Muscle of leg (tissue), 11 donors: ENCODE measurements around the gene ATP6V1F. TPM values are rescaled to one million over a fixed set of nuclear protein-coding genes. Genes with fewer than 3 reads are reported as not detected.

Source experiments
- DNase-seq: peaks from one replicate; pipeline ENCODE4 v3.0.0; 2013
- H3K27ac ChIP-seq: one replicate; pipeline ENCODE4 v1.5.1; 2013; ENCODE audit warnings: mild to moderate bottlenecking, low read length, control low read depth
- H3K27me3 ChIP-seq: one replicate; pipeline ENCODE4 v1.6.1; 2013; ENCODE audit warnings: low read length; ENCODE audit not compliant: control insufficient read depth, insufficient read depth
- H3K36me3 ChIP-seq: one replicate; pipeline ENCODE4 v1.6.1; 2013; ENCODE audit warnings: low read length; ENCODE audit not compliant: control insufficient read depth, insufficient read depth
- H3K4me1 ChIP-seq: one replicate; pipeline ENCODE4 v1.6.1; 2013; ENCODE audit warnings: low read length; ENCODE audit not compliant: control insufficient read depth, insufficient read depth
- H3K4me3 ChIP-seq: one replicate; pipeline ENCODE4 v1.5.1; 2013; ENCODE audit warnings: low read length, control low read depth
- H3K9me3 ChIP-seq: replicated peaks from 2 replicates; pipeline ENCODE4 v1.6.1; 2013; ENCODE audit warnings: low read depth, low read length; ENCODE audit not compliant: control insufficient read depth
- WGBS: methylation state at CpG from one replicate; pipeline ENCODE4 v1.1.5; 2013; ENCODE audit warnings: missing lambda C conversion rate; ENCODE audit not compliant: insufficient coverage; 5-methylcytosine and 5-hydroxymethylcytosine counted together
- polyA plus RNA-seq, 8 donors: library from polyadenylated mRNA; unstranded; fragments of 120-200 nt; gene quantifications; one replicate each; pipeline versions ENCODE4 v1.2.1 to v1.2.3, GENCODE V29; 2013; ENCODE audit warnings: inconsistent platforms in 1 of 8, low replicate concordance in 1 of 8; ENCODE audit not compliant: insufficient read length in 8 of 8, insufficient read depth in 1 of 8
- total RNA-seq: library from RNA; stranded (reverse); fragments of 120-200 nt; gene quantifications from one replicate; pipeline ENCODE4 v1.2.4, GENCODE V29; 2013

Gene ATP6V1F
- total and polyA plus RNA-seq, 9 donors: 93.5 to 141 (median 123) TPM

DNA sequence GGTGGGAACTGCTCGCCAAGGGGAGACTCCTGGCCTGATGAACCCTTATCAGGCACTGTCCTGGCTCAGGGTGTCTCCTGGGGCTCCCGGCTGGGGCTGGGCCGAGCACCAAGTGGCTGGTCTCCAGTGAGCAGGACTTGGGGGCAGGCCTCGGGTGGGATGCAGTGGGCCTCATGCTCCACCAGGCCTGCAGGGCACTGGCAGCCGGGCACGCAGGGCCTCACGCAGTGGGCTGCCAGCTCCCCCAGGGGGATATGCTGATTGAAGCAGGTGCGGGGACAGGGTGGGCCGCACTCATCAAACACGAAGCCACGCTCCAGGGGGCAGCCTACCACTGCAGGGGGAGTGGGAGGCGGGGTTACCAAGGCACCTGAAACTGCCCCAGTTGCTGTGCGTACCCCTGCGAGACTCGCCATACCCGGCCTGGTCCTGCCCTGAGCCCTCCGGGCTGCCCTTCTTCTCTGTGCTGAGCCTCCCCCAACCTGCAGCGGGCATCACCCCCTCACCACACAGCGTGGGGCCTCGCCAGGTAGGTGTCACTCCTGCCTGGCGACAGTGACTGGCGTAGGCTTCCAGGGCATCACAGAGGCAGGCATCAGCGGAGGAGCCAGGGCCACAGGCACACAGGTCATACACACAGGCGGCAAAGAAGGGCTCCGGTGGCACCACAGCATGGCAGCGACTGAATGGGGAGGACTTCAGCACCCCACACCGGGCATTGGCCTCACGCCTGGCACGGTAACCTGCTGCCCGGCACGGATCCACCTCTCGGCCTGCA, 14.5 kb downstream of the ATP6V1F start:
- H3K4me3 ChIP-seq: no peak overlapping the region
- WGBS: 89% methylated on average over 28 of the region's 32 CpGs

DNA sequence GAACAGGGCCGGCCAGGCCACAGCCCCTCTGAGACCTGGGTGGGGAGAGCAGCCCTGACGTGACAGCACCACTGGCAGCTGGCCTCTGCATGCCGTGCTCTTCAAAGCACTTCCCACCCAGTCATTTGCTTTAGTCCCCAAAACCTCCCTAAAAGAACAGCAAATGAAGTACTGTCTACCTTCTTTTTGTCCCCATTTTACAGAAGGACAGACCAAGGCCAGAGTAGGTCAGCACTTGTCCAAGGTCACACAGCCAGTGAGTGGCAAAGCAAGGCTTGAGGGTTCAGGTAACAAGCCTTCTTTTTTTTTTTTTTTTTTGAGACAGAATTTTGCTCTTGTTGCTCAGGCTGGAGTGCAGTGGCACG, 15.1 kb downstream of the ATP6V1F start:
- no peaks in the 10 kb centered on the region for H3K27me3 ChIP-seq
- no peaks in the 10 kb centered on the region for H3K36me3 ChIP-seq
- H3K27ac ChIP-seq: no peak overlapping the region
- H3K9me3 ChIP-seq: no peaks in the 10 kb centered on the region
- WGBS: 67% methylated on average over 3 of the region's 4 CpGs
- no peak overlapping the region for H3K4me3 ChIP-seq
- DNase-seq: no peak
- peaks cover 25% of the 10 kb centered on the region for H3K4me1 ChIP-seq

More for the DNA sequence above, 14.5 kb downstream of the ATP6V1F start:
- H3K27me3 ChIP-seq: peaks cover 4% of the 10 kb centered on the region
- DNase-seq: no peak
- peaks cover 25% of the 10 kb centered on the region for H3K4me1 ChIP-seq
- H3K27ac ChIP-seq: no peak overlapping the region
- no peaks in the 10 kb centered on the region for H3K36me3 ChIP-seq
- H3K9me3 ChIP-seq: no peaks in the 10 kb centered on the region

DNA sequence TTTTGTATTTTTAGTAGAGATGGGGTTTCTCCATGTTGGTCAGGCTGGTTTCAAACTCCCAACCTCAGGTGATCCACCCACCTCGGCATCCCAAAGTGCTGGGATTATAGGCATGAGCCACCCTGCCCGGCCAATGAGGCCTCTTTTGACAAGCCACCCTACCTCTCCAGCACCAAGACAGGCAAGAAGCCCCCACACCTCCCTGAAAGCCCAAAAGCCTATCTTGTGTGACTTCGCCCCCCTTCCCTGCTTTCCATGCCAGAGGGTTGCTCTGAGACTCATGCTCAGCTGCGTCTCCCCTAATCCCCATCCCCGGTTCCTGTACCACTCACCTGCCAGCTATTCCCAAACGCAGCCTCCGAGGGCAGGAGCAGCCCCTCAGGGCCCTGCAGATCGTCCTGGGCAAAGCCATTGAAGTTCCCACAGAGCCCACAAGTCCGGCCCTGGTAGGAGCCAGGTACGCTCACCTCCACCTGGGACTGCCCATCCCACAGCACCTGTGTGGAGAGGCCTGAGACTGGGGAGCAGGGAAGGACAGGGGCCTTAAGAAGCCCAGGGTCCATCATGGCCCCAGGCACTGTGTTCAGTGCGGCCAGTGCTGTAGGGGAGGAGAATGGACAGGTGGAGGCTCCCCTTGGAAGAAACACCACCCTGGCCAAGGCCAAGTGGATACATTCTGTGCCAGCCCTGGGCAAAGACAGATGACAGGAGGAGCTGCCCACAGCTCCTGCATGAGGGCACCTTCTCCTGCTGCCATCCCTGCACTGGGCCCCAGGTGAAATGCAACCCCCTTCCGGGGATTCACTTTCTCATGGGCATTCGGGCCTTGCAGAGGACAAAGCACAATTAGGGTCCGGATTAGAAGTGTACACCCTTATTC, 15.8 kb downstream of the ATP6V1F start:
- Histone ChIP-seq H3K4me1 (peaks cover 21% of the 10 kb centered on the region), H3K36me3 (no peaks in the 10 kb centered on the region), H3K4me3 (no peak overlapping the region), H3K9me3 (no peaks in the 10 kb centered on the region), H3K27ac (no peak overlapping the region), H3K27me3 (no peaks in the 10 kb centered on the region)
- DNase-seq: no peak
- 73% methylated on average over 9 of the region's 14 CpGs for WGBS

DNA sequence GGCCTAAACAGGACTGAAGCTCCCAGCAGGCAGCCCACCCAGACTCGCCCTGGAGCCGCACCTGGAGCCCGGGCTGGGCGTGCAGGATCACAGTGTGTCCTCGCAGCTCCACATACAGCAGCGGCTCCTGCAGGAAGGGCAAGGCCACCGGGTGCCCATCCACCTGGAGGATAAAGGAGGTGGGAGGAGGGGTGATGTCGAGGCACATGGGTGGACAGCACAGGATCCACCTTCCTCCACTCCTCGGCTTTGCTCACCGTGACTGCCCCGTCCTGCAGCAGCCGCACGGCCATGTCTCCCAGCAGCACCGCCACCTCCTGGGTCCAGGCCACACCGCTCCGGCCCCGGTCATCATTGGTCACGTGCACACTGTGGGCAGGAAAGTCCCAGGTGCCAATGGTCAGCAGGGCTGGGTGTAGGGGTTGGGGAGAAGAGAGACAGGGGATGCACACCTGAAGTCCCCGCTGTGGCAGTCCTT, 16.8 kb downstream of the ATP6V1F start:
- WGBS: 87% methylated on average over 7 of the region's 19 CpGs
- no peaks in the 10 kb centered on the region for H3K27me3 ChIP-seq

DNA sequence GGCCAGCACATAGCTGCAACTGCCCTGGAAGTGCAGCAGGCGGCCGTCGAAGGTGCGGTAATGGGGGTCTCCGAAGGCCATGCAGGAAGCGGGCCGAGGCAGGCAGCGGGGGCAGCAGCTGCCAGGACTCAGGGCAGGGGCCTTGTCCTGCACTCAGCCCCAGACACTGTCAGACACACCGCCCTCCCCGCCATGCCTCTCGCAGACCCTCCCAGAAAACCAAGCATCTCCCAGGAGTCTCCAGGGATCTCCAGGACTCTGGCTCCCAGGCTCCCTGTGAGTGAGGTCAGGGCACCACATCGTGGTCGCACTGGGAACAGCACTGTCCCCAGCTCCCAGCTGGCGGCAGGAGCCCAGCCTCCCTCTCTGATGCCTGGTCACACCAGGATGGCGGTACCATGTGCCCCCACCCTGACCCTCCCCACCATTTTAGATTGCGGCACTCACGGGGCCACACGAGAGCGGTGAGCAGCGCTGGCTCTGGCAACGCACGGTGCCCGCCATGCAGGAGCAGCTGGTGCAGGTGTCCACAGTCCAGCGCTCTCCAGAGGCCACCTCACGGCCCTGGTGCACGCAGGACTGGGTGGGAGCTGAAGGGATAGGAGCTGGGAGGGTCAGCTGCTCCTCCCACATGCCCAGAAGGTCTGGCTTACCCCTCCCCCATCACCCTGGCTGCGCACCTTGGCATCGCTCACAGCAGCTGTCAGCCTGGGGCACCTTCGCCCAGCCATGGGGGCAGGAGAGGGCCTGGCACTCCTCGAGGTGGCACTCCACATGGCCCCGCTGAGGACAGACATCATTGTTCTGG, 17.5 kb downstream of the ATP6V1F start:
- Histone ChIP-seq H3K27ac (no peak overlapping the region), H3K4me1 (peaks cover 20% of the 10 kb centered on the region), H3K9me3 (no peaks in the 10 kb centered on the region), H3K27me3 (no peaks in the 10 kb centered on the region), H3K36me3 (no peaks in the 10 kb centered on the region), H3K4me3 (no peak overlapping the region)
- 40% methylated on average over 27 of the region's 31 CpGs for WGBS
- DNase-seq: peak; percentile 74

More for the DNA sequence above, 16.8 kb downstream of the ATP6V1F start:
- Histone ChIP-seq H3K4me3 (no peak overlapping the region), H3K36me3 (no peaks in the 10 kb centered on the region), H3K27ac (no peak overlapping the region), H3K9me3 (no peaks in the 10 kb centered on the region), H3K4me1 (peaks cover 20% of the 10 kb centered on the region)
- no peak for DNase-seq

DNA sequence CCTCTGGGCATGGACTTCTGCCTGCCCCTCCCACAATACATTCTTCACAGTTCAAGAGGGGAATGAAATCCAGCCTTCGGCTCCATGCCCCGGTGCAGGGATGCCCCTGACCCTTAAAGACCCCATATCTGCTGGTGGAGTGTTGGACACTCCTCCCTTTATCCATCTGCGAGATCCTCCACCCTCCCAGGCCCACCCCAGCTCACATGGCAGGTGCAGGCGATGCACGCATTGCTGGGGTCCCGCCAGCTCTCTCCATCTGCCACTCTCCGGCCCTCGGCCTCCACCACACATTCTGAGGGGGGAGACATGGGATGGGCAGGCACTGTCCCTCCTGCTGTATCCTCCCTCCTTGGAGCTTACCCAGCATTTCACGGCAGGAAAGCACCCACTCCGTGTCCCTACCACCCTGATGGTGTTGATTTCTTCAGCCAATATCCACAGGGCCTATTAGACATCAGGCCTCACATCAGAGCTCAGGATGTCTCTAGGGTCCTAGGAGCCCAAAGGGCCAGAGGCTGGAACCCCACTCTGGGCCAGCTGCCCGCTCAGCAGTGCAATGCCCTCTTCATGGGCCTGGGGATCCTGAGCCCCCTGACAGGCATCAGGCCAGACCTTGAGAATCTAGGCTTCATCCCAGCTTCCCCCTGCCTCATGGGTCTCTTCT, 18.3 kb downstream of the ATP6V1F start:
- no peaks in the 10 kb centered on the region for H3K9me3 ChIP-seq
- no peak for DNase-seq
- 75% methylated on average over 4 of the region's 11 CpGs for WGBS

DNA sequence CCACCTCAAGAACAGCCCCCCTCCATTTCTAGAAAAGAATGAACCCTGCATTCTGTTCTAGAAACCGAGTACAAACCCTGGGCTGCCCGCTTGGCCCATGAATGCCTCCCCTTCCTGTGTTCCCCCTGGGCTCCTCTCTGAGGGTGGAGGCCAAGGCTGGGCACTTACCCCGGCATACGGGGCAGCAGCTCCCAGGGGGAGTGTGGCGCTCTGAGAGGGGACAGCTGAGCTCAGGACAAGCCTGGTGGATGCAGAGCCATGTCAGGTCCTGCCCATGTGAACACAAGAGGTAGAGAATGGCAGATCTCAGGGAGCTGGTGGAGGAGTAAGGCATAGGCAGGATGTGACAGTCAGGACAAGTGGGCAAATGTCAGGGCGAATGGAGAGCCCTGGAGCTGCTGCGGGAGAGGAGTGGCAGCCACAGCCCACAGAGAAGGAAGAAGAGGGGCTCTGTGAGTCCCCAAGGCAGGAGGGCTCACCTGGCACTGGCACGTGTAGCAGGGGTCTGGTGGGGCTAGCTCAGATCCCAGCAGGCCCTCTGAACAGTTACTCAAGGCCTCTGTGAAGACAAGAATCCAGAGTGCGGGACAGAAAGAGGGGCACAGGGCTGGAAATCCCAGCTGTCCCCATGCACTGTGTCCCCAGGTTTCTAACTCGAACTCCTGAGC, 18.9 kb downstream of the ATP6V1F start:
- no peak for DNase-seq
- no peak overlapping the region for H3K4me3 ChIP-seq
- no peaks in the 10 kb centered on the region for H3K36me3 ChIP-seq
- H3K9me3 ChIP-seq: no peaks in the 10 kb centered on the region
- H3K4me1 ChIP-seq: peaks cover 20% of the 10 kb centered on the region
- no peak overlapping the region for H3K27ac ChIP-seq
- WGBS: 68% methylated on average over 5 of the region's 10 CpGs
- H3K27me3 ChIP-seq: no peaks in the 10 kb centered on the region

More for the DNA sequence above, 18.3 kb downstream of the ATP6V1F start:
- H3K36me3 ChIP-seq: no peaks in the 10 kb centered on the region
- H3K27me3 ChIP-seq: no peaks in the 10 kb centered on the region
- peaks cover 20% of the 10 kb centered on the region for H3K4me1 ChIP-seq
- H3K4me3 ChIP-seq: no peak overlapping the region
- H3K27ac ChIP-seq: no peak overlapping the region

DNA sequence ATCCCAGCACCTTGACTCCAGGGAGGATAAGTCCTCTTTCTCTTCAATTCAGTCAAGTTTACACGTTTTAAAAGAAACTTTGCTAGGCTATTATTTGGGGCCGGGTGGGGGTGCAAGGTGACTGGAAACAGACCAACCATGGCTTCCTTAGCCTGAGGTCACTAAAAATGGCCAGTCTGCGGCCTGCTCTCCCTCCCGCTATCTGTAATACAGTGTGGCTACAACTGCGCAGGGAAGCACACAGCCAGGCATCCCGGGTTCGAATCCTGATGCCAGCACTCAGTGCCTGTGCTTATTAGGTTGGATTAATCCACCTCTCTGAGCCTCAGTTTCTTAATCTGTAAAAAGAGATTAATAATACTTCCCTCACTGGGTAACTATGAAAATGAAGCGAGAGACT, 19.5 kb downstream of the ATP6V1F start:
- DNase-seq: no peak
- no peak overlapping the region for H3K27ac ChIP-seq

More for the DNA sequence above, 19.5 kb downstream of the ATP6V1F start:
- no peaks in the 10 kb centered on the region for H3K36me3 ChIP-seq
- H3K27me3 ChIP-seq: peaks cover under 1% of the 10 kb centered on the region
- WGBS: 89% methylated on average over 4 of the region's 8 CpGs
- H3K4me1 ChIP-seq: peaks cover 20% of the 10 kb centered on the region
- no peaks in the 10 kb centered on the region for H3K9me3 ChIP-seq
- H3K4me3 ChIP-seq: no peak overlapping the region
